VCaP (cell line): ENCODE data around the gene FOXN3.
A peak's percentile ranks its signal among the peaks of the same experiment; 100 is the strongest.

Experiments used
- H3K27ac ChIP-seq: fragments of 450-650 bp; 2 replicates; pipeline ENCODE4 v1.5.1; 2017
- CTCF ChIP-seq: fragments of 450-650 bp; conservative IDR thresholded peaks from 2 replicates; pipeline ENCODE4 v1.5.1; 2017; ENCODE audit warnings: mild to moderate bottlenecking, moderate library complexity

FOXN3 gene

GRCh38 chr14:89342049-89342448 lies 75.0 kb downstream of the FOXN3 start:
- TF ChIP-seq CTCF: no peak
- H3K27ac ChIP-seq: no peak overlapping the region

- H3K27ac ChIP-seq: no peak overlapping the region
- no peak for TF ChIP-seq CTCF
Measured at GRCh38 chr14:89340200-89341181, 76.5 kb downstream of the FOXN3 start.

GRCh38 chr14:89339579-89339978 lies 77.5 kb downstream of the FOXN3 start:
- no peak for TF ChIP-seq CTCF
- H3K27ac ChIP-seq: no peak overlapping the region; the same call in 1 of the 2 replicates

GRCh38 chr14:89339158-89339557 lies 77.9 kb downstream of the FOXN3 start:
- TF ChIP-seq CTCF: no peak
- no peak overlapping the region; the same call in 1 of the 2 replicates for H3K27ac ChIP-seq

- peak; percentile 34; the same call in 1 of the 2 replicates for TF ChIP-seq CTCF
- no peak overlapping the region for H3K27ac ChIP-seq
Measured at GRCh38 chr14:89336338-89336737, 80.7 kb downstream of the FOXN3 start.

- no peak overlapping the region for H3K27ac ChIP-seq
- no peak for TF ChIP-seq CTCF
Measured at GRCh38 chr14:89332031-89332430, 85.0 kb downstream of the FOXN3 start.

- no peak for TF ChIP-seq CTCF
- H3K27ac ChIP-seq: no peak overlapping the region
Measured at GRCh38 chr14:89331398-89331797, 85.6 kb downstream of the FOXN3 start.
